NCI-H69 (cell line): ENCODE measurements around the gene NOMO2.
"Not testable (repeated sequence)": the region's sequence is repeated elsewhere in the genome, so short reads cannot be mapped to it uniquely, and the experiment has no call there.

ENCODE experiments used
- DNase-seq: peaks from one replicate; lab custom pipeline; 2025; lab: John Stamatoyannopoulos, UW

Gene NOMO2

GRCh38 chr16:18575298-18575917 is 13.5 kb upstream of the NOMO2 start:
- not testable (repeated sequence) for DNase-seq

GRCh38 chr16:18573887-18574286 is 12.0 kb upstream of the NOMO2 start:
- not testable (repeated sequence) for DNase-seq

GRCh38 chr16:18572973-18573372 is 11.1 kb upstream of the NOMO2 start:
- not testable (repeated sequence) for DNase-seq

GRCh38 chr16:18571307-18571850 is 9.5 kb upstream of the NOMO2 start:
- not testable (repeated sequence) for DNase-seq

GRCh38 chr16:18570529-18571306 is 8.8 kb upstream of the NOMO2 start:
- DNase-seq, result not testable (repeated sequence)

GRCh38 chr16:18560416-18561220 is 1.3 kb downstream of the NOMO2 start:
- DNase-seq, result not testable (repeated sequence)

GRCh38 chr16:18553671-18554070 is 8.2 kb downstream of the NOMO2 start:
- not testable (repeated sequence) for DNase-seq

- not testable (repeated sequence) for DNase-seq
Measured at GRCh38 chr16:18547382-18547781, 14.5 kb downstream of the NOMO2 start.

GRCh38 chr16:18546853-18547252 is 15.0 kb downstream of the NOMO2 start:
- DNase-seq, result not testable (repeated sequence)

GRCh38 chr16:18544232-18545081 is 17.4 kb downstream of the NOMO2 start:
- DNase-seq, result not testable (repeated sequence)

- not testable (repeated sequence) for DNase-seq
Measured at GRCh38 chr16:18541912-18542311, 20.0 kb downstream of the NOMO2 start.

- DNase-seq, result not testable (repeated sequence)
Measured at GRCh38 chr16:18537004-18537403, 24.9 kb downstream of the NOMO2 start.

GRCh38 chr16:18535519-18536168 is 26.3 kb downstream of the NOMO2 start:
- DNase-seq, result not testable (repeated sequence)

GRCh38 chr16:18534308-18534707 is 27.6 kb downstream of the NOMO2 start:
- not testable (repeated sequence) for DNase-seq

GRCh38 chr16:18531323-18531722 is 30.6 kb downstream of the NOMO2 start:
- not testable (repeated sequence) for DNase-seq

GRCh38 chr16:18530329-18530728 is 31.6 kb downstream of the NOMO2 start:
- not testable (repeated sequence) for DNase-seq

- not testable (repeated sequence) for DNase-seq
Measured at GRCh38 chr16:18526547-18526946, 35.4 kb downstream of the NOMO2 start.

- DNase-seq, result not testable (repeated sequence)
Measured at GRCh38 chr16:18525882-18526482, 35.9 kb downstream of the NOMO2 start.

- DNase-seq, result not testable (repeated sequence)
Measured at GRCh38 chr16:18522637-18523036, 39.3 kb downstream of the NOMO2 start.
